ENCODE measurements around the gene DOCK2. TPM values are rescaled to one million over a fixed set of nuclear protein-coding genes. Genes with fewer than 3 reads are reported as not detected.

DOCK2 gene
- polyA plus RNA-seq, 1 of the 3 experiments (the other 2 are of a cell fraction): 3.8 TPM

- no peak for DNase-seq
- Histone ChIP-seq H3K4me3 (ENCODE audit: low read depth in 2 of 2, low read length in 1 of 2) (no peak overlapping the region), H3K4me1 (ENCODE audit: control insufficient read depth in 1 of 2, insufficient read depth in 2 of 2, low read depth in 1 of 2, low read length in 1 of 2) (no peaks in the 10 kb centered on the region), H3K9ac (no peak overlapping the region), H2AFZ (ENCODE audit: low read depth) (no peak overlapping the region), H3K36me3 (replicated peaks in 1 of 2; ENCODE audit: control insufficient read depth in 1 of 2, insufficient read depth in 2 of 2, low read length in 1 of 2) (no peaks in the 10 kb centered on the region), H3K27ac (ENCODE audit: low read depth in 2 of 2, low read length in 1 of 2) (no peak overlapping the region), H4K20me1 (ENCODE audit: insufficient read depth) (no peaks in the 10 kb centered on the region), H3K79me2 (ENCODE audit: insufficient read depth) (no peaks in the 10 kb centered on the region), H3K9me3 (no peaks in the 10 kb centered on the region), H3K9me2 (no peaks in the 10 kb centered on the region), H3K4me2 (no peak overlapping the region), H3F3A (replicated peaks; ENCODE audit: insufficient read depth) (no peaks in the 10 kb centered on the region), H3K27me3 (ENCODE audit: insufficient read depth) (no peaks in the 10 kb centered on the region)
- TF ChIP-seq JUND (IDR thresholded peaks at IDR 0.05) (no peak), RCOR1 (IDR thresholded peaks at IDR 0.05; ENCODE audit: low read length) (no peak), PBX3 (IDR thresholded peaks at IDR 0.05) (no peak), CTCF (IDR thresholded peaks at IDR 0.05) (no peak), ELF1 (IDR thresholded peaks at IDR 0.05) (no peak), POLR2AphosphoS5 (IDR thresholded peaks at IDR 0.05; ENCODE audit: low read depth, low read length) (no peak)
- CTCF ChIA-PET: interaction anchor here (0.9 to 1.2 kb wide), 2 partner anchors 117 to 365 kb away, joined by 3 to 5 read pairs; no protein-coding TSS in a partner anchor
- POLR2A ChIA-PET: no interaction called here
- 52% methylated on average over 4 of the region's 4 CpGs for WGBS (ENCODE audit: low lambda C conversion rate)
Measured at GRCh38 chr5:170067574-170068170, 430.6 kb downstream of the DOCK2 start.

GRCh38 chr5:170069512-170069911 lies 432.4 kb downstream of the DOCK2 start:
- DNase-seq: no peak
- Histone ChIP-seq H3K9me3 (no peaks in the 10 kb centered on the region), H3K79me2 (ENCODE audit: insufficient read depth) (no peaks in the 10 kb centered on the region), H3K4me1 (ENCODE audit: control insufficient read depth in 1 of 2, insufficient read depth in 2 of 2, low read depth in 1 of 2, low read length in 1 of 2) (no peaks in the 10 kb centered on the region), H3K4me2 (no peak overlapping the region), H3K9ac (no peak overlapping the region), H3K4me3 (ENCODE audit: low read depth in 2 of 2, low read length in 1 of 2) (no peak overlapping the region), H3K9me2 (no peaks in the 10 kb centered on the region), H3F3A (replicated peaks; ENCODE audit: insufficient read depth) (no peaks in the 10 kb centered on the region), H4K20me1 (ENCODE audit: insufficient read depth) (no peaks in the 10 kb centered on the region), H3K27ac (ENCODE audit: low read depth in 2 of 2, low read length in 1 of 2) (no peak overlapping the region), H3K36me3 (replicated peaks in 1 of 2; ENCODE audit: control insufficient read depth in 1 of 2, insufficient read depth in 2 of 2, low read length in 1 of 2) (no peaks in the 10 kb centered on the region), H3K27me3 (ENCODE audit: insufficient read depth) (no peaks in the 10 kb centered on the region), H2AFZ (ENCODE audit: low read depth) (no peak overlapping the region)
- ChIA-PET CTCF (interaction anchor here (1.5 to 3.6 kb wide), 5 partner anchors 20 to 368 kb away, joined by 3 to 10 read pairs (median 5); partner anchors contain the start of gene INSYN2B), POLR2A (no interaction called here)
- WGBS (ENCODE audit: low lambda C conversion rate): 72% methylated on average over 5 of the region's 5 CpGs
- TF ChIP-seq PBX3 (IDR thresholded peaks at IDR 0.05) (no peak), POLR2AphosphoS5 (IDR thresholded peaks at IDR 0.05; ENCODE audit: low read depth, low read length) (no peak), FOSL2 (IDR thresholded peaks at IDR 0.05; ENCODE audit: borderline replicate concordance, low read depth) (no peak)

Data from SK-N-SH (cell line).